Brain microvascular endothelial cell (primary cell): ENCODE results near the gene BID.

ENCODE experiments used
- DNase-seq: peaks from one replicate; pipeline ENCODE4 v3.0.0-alpha.2; 2020
- H3K27ac ChIP-seq: fragments of 250-450 bp; sonication (Bioruptor Pico); 2 replicates; pipeline ENCODE4 v1.5.1; 2020; ENCODE audit warnings: mild to moderate bottlenecking, moderate library complexity
- H3K27me3 ChIP-seq: fragments of 250-450 bp; sonication (Bioruptor Pico); replicated peaks from 2 replicates; pipeline ENCODE4 v1.5.1; 2020; ENCODE audit warnings: mild to moderate bottlenecking
- H3K36me3 ChIP-seq: fragments of 250-450 bp; sonication (Bioruptor Pico); replicated peaks from 2 replicates; pipeline ENCODE4 v1.5.1; 2020; ENCODE audit warnings: mild to moderate bottlenecking
- H3K4me3 ChIP-seq: 2 replicates; pipeline ENCODE4 v1.5.1; 2011; ENCODE audit warnings: low read depth, mild to moderate bottlenecking, control low read depth, low read length, moderate library complexity
- in situ Hi-C: cut with HindIII; loops from 2 replicates; pipeline ENCODE4 v1.10.0; 2017; ENCODE audit warnings: low sequenced_read_pairs, low pct_ligation_motif_present
- TF ChIP-seq, protein P1 (sequence below): IDR thresholded peaks from 2 replicates; pipeline ENCODE4 v1.5.1; 2011; ENCODE audit warnings: low read depth, mild to moderate bottlenecking, moderate library complexity, low read length, control low read depth, inconsistent platforms; ENCODE audit errors: missing control alignments

Gene BID

DNA sequence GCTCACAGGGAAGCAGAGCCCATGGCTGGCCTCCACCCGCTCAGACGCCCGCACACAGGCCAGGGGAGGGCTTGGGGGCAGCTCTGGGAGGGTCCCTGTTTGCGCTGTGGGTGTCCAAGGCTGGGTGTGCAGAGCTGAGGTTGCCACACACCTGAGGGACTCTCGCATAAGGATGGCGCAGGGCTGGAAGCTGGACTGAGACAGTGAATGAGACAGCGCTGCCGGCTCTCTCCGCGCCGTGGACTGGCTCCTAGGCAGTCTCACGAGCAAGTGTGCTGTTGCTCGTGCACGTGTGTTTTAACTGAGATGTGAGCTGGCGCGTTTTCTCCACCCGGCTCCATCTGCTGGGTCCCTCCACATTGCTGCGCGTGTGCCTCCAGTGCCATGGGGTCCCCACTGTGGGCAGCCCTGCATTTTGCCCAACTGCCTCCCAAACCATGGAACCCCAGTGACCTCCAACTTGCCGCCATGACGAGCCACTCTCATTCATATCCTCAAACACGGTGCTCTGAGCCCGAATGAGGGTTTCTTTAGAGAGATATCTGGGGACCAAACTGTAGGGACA lies 4.2 kb upstream of the BID start:
- Histone ChIP-seq H3K4me3 (no peak overlapping the region), H3K27ac (no peak overlapping the region), H3K27me3 (no peaks in the 10 kb centered on the region), H3K36me3 (no peaks in the 10 kb centered on the region)
- in situ Hi-C loops = no loop called here
- DNase-seq = no peak
- TF ChIP-seq, protein P1, sequence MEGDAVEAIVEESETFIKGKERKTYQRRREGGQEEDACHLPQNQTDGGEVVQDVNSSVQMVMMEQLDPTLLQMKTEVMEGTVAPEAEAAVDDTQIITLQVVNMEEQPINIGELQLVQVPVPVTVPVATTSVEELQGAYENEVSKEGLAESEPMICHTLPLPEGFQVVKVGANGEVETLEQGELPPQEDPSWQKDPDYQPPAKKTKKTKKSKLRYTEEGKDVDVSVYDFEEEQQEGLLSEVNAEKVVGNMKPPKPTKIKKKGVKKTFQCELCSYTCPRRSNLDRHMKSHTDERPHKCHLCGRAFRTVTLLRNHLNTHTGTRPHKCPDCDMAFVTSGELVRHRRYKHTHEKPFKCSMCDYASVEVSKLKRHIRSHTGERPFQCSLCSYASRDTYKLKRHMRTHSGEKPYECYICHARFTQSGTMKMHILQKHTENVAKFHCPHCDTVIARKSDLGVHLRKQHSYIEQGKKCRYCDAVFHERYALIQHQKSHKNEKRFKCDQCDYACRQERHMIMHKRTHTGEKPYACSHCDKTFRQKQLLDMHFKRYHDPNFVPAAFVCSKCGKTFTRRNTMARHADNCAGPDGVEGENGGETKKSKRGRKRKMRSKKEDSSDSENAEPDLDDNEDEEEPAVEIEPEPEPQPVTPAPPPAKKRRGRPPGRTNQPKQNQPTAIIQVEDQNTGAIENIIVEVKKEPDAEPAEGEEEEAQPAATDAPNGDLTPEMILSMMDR = no peak

DNA sequence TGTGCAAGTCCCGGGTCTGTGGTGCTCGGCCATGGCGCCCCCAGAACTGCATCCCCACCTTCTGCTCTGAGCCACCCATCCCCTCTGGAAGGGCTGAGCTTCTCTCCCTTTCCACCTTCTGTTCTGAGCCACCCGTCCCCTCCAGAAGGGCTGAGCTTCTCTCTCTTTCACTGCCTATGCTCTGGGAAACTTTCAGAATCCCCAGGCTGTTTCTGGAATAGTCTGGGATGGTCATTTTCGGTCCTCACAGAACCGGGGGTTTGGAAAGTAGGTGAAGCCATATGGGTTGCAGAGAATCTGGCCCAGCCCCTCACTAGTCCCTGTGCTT lies 3.4 kb upstream of the BID start:
- Histone ChIP-seq H3K4me3 (no peak overlapping the region), H3K36me3 (no peaks in the 10 kb centered on the region), H3K27ac (no peak overlapping the region)

DNA sequence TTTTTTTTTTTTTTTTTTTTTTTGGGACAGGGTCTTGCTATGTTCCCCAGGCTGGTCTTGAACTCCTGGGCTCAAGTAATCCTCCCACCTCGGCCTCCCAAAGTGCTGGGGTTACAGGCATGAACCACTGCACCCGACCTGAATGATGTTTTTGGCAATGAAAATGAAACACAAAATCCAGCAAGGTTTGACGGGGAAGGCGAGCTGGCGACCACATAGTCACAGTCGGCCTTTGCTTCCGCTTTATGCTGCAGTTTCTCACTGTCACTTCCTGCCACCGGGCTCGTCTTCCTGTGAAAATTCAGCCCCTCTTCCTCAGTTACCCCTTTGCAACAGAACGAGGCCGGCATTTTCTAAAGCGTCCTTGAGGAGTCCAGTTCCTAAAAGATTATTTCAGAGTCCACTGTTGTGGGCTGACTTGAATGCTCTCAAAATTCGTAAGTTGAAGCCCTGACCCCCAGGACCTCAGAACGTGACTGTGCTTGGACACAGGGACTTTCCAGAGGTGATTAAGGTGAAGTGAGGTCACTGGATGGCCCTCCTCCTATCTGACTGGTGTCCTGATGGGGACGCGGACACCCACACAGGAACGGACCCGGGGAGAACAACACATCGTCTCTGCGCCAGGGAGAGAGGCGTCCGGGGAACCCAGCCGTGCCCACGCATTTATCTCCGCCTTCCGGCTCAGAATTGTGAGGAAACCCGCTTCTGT lies 2.9 kb upstream of the BID start:
- in situ Hi-C loops = no loop called here
- DNase-seq = no peak

More for the DNA sequence above, 3.4 kb upstream of the BID start:
- DNase-seq = no peak
- in situ Hi-C loops = no loop called here
- no peaks in the 10 kb centered on the region for H3K27me3 ChIP-seq
- TF ChIP-seq, protein P1 = no peak

DNA sequence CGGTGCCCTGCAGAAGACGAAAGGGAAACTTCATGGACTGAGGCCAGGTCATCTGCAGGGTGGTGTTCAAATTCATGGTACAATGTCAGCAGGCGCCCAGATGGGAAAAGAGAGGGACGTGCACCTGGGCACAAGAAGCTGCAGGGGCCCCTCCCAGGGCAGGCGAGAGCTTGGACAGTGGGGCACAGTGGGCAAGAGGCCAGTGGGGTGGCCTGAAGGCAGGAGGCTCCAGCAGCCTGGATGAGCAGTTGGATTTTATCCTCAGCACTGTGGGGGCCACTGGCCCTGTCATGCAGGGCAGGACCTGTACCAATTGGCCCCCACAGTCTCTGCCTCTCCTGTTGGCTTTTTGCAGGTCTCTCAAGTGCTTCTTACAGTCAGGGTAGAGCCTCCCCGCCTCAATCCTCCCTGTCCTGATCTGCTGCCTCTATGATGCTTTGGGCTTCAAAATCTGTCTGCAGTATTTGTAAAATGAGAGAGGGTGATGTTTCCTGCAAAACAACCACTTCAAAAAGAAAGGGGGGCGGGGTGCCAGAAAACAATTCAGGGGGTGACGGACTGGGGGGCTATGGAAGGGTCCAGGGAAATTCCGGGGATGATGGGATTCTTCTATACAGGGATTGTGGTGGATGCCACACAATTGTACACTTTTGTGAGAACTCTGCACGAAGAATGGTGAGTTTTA lies 1.7 kb upstream of the BID start:
- no peaks in the 10 kb centered on the region for H3K27me3 ChIP-seq
- H3K36me3 ChIP-seq = no peaks in the 10 kb centered on the region
- TF ChIP-seq, protein P1 = no peak
- in situ Hi-C loops = no loop called here
- no peak for DNase-seq
- no peak overlapping the region for H3K4me3 ChIP-seq
- no peak overlapping the region for H3K27ac ChIP-seq

More for the DNA sequence above, 2.9 kb upstream of the BID start:
- Histone ChIP-seq H3K27me3 (no peaks in the 10 kb centered on the region), H3K36me3 (no peaks in the 10 kb centered on the region), H3K4me3 (no peak overlapping the region), H3K27ac (no peak overlapping the region)
- TF ChIP-seq, protein P1 = no peak

DNA sequence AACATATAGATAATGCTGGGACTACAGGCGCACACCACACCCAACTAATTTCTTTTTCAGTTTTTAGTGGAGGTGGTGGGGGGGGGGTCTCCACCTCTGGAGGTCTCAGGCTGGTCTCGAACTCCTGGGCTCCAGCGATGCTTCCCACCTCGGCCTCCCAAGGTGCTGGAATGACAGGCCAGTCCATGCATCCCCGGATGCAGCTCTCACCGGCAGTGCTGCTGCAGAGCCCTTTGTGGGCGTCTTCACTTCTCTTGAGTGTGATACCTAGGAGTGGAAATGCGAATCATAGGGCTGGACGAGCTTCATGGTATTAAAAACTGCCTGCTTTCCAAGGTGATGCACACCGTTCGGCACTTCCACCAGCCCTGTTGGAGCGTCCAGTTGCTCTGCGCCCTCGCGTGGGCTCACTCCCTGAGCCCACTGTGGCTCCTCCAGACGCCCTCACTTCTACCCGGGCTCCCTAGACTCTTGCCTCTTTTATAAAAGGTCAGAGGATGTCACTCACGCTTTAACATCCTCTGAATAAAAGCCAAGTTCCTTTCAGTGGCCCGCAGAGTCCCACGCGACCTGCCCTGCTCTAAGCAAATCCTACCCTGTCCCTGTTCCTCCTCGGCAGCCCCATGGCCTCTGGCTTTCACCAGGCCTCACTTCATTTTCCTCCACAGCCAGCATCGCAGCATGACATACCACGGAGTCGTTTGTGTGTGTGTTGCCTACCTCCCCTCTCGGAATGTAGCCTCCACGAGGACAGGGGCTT lies 837 bp upstream of the BID start:
- H3K4me3 ChIP-seq = no peak overlapping the region
- no peaks in the 10 kb centered on the region for H3K27me3 ChIP-seq
- TF ChIP-seq, protein P1 = no peak
- H3K27ac ChIP-seq = no peak overlapping the region
- DNase-seq = no peak
- no peaks in the 10 kb centered on the region for H3K36me3 ChIP-seq
- in situ Hi-C loops = no loop called here
